GM18868 (cell line): ENCODE data around the gene ATF7.

ENCODE experiments used
- ATAC-seq: cut with Tn5 transposase; IDR thresholded peaks from one replicate; pipeline ENCODE4 v1.9.1; 2021; ENCODE audit warnings: mild to moderate bottlenecking, moderate library complexity; ENCODE audit not compliant: unreplicated experiment

Gene ATF7

GRCh38 chr12:53463802-53464560 lies 162.2 kb downstream of the ATF7 start:
- ATAC-seq: no peak

- ATAC-seq: no peak
Measured at GRCh38 chr12:53462935-53463334, 163.2 kb downstream of the ATF7 start.

GRCh38 chr12:53461591-53461990 lies 164.6 kb downstream of the ATF7 start:
- ATAC-seq: no peak

- no peak for ATAC-seq
Measured at GRCh38 chr12:53461059-53461458, 165.1 kb downstream of the ATF7 start.

GRCh38 chr12:53459097-53459496 lies 167.1 kb downstream of the ATF7 start:
- ATAC-seq: no peak
